ENCODE data around the gene OLR1. TPM values are rescaled to one million over a fixed set of nuclear protein-coding genes. Genes with fewer than 3 reads are reported as not detected.
"Not testable (repeated sequence)": the region's sequence is repeated elsewhere in the genome, so short reads cannot be mapped to it uniquely, and the experiment has no call there.

The OLR1 gene
- not detected for total RNA-seq

- H3K27me3 Mint-ChIP-seq = peaks cover 4% of the 10 kb centered on the region
- POLR2A ChIA-PET = interaction anchor here (0.8 kb wide), 1 partner anchor 11 kb away, joined by 3 read pairs; no protein-coding TSS in a partner anchor
- no peak within 1 kb of the TSS for H3K4me3 Mint-ChIP-seq
- CTCF ChIA-PET = interaction anchor here (1.2 to 2.1 kb wide), 2 partner anchors 12 to 19 kb away, joined by 6 to 9 read pairs; no protein-coding TSS in a partner anchor
- ATAC-seq (no peak), DNase-seq (no peak)
- H3K9me3 Mint-ChIP-seq = no peaks in the 10 kb centered on the region
- no peak within 1 kb of the TSS for H3K27ac Mint-ChIP-seq
- intact Hi-C loops (cut with micrococcal nuclease) = no loop called here
- H3K36me3 Mint-ChIP-seq (ENCODE audit: low read depth) = no peaks in the 10 kb centered on the region
- H3K4me1 Mint-ChIP-seq (ENCODE audit: low read depth) = no peaks in the 10 kb centered on the region
- no peak for TF ChIP-seq CTCF (IDR thresholded peaks at IDR 0.05)
Observed at GRCh38 chr12:10171973-10172728, at the start of gene OLR1. OLR1 (minus strand) TSS chr12:10172132; CDS start chr12:10172077, 55 bp downstream.

- ATAC-seq = no peak
- H3K9me3 Mint-ChIP-seq = peaks cover 1% of the 10 kb centered on the region
- no peak for DNase-seq
- TF ChIP-seq CTCF (IDR thresholded peaks at IDR 0.05) = no peak
- peaks cover 5% of the 10 kb centered on the region for H3K4me1 Mint-ChIP-seq (ENCODE audit: low read depth)
- ChIA-PET CTCF (interaction anchor here (1.5 kb wide), 1 partner anchor 16 kb away, joined by 5 read pairs; no protein-coding TSS in a partner anchor), POLR2A (no interaction called here)
- H3K4me3 Mint-ChIP-seq = no peak overlapping the region
- no peak overlapping the region for H3K27ac Mint-ChIP-seq
- no peaks in the 10 kb centered on the region for H3K27me3 Mint-ChIP-seq
- peaks cover 24% of the 10 kb centered on the region for H3K36me3 Mint-ChIP-seq (ENCODE audit: low read depth)
- intact Hi-C loops (cut with micrococcal nuclease) = no loop called here
Observed at GRCh38 chr12:10220398-10221077, 48.6 kb upstream of the OLR1 start.

GRCh38 chr12:10218021-10218420 is 46.1 kb upstream of the OLR1 start:
- intact Hi-C loops (cut with micrococcal nuclease) = no loop called here
- ATAC-seq (no peak), DNase-seq (no peak)
- Mint-ChIP-seq H3K27me3 (no peaks in the 10 kb centered on the region), H3K27ac (no peak overlapping the region), H3K36me3 (ENCODE audit: low read depth) (peaks cover 14% of the 10 kb centered on the region), H3K4me3 (no peak overlapping the region), H3K4me1 (ENCODE audit: low read depth) (peaks cover 24% of the 10 kb centered on the region), H3K9me3 (no peaks in the 10 kb centered on the region)
- TF ChIP-seq CTCF (IDR thresholded peaks at IDR 0.05) = no peak
- ChIA-PET POLR2A (no interaction called here), CTCF (no interaction called here)

- H3K36me3 Mint-ChIP-seq (ENCODE audit: low read depth); ATAC-seq; H3K27me3 Mint-ChIP-seq; intact Hi-C loops (cut with micrococcal nuclease); H3K4me3 Mint-ChIP-seq; H3K9me3 Mint-ChIP-seq; H3K27ac Mint-ChIP-seq: not testable (repeated sequence)
- CTCF ChIA-PET = interaction anchor here (2.2 kb wide), 1 partner anchor 20 kb away, joined by 9 read pairs; no protein-coding TSS in a partner anchor
- DNase-seq = peak; percentile 58
- peaks cover 28% of the 10 kb centered on the region for H3K4me1 Mint-ChIP-seq (ENCODE audit: low read depth)
- POLR2A ChIA-PET = interaction anchor here (0.6 kb wide), 1 partner anchor 1238 kb away, joined by 3 read pairs; no protein-coding TSS in a partner anchor
Observed at GRCh38 chr12:10215946-10216345, 44.0 kb upstream of the OLR1 start.

GRCh38 chr12:10215436-10215835 is 43.5 kb upstream of the OLR1 start:
- H3K27me3 Mint-ChIP-seq = no peaks in the 10 kb centered on the region
- H3K9me3 Mint-ChIP-seq = no peaks in the 10 kb centered on the region
- H3K4me1 Mint-ChIP-seq (ENCODE audit: low read depth) = peaks cover 28% of the 10 kb centered on the region

More at GRCh38 chr12:10215436-10215835, 43.5 kb upstream of the OLR1 start:
- CTCF ChIA-PET = interaction anchor here (1.3 to 2.2 kb wide), 2 partner anchors 21 to 24 kb away, joined by 4 to 9 read pairs; no protein-coding TSS in a partner anchor
- no peak overlapping the region for H3K27ac Mint-ChIP-seq
- no peaks in the 10 kb centered on the region for H3K36me3 Mint-ChIP-seq (ENCODE audit: low read depth)
- DNase-seq (no peak), ATAC-seq (no peak)
- H3K4me3 Mint-ChIP-seq = peak overlapping the region; percentile 24
- intact Hi-C loops (cut with micrococcal nuclease) = no loop called here
- POLR2A ChIA-PET = interaction anchor here (0.9 kb wide), 1 partner anchor 457 kb away, joined by 3 read pairs; no protein-coding TSS in a partner anchor
- no peak for TF ChIP-seq CTCF (IDR thresholded peaks at IDR 0.05)

All from activated CD8-positive, alpha-beta T cell treated with anti-CD3 and anti-CD28 coated beads for 36 hours (primary cell).